Erythroblast (primary cell): ENCODE data around the gene BACH2.

Experiments
- GATA1 ChIP-seq: IDR thresholded peaks from 2 replicates; pipeline ENCODE4 v1.6.1; 2011; ENCODE audit warnings: low read depth, mild to moderate bottlenecking, control low read depth, low read length, moderate library complexity
- POLR2A ChIP-seq: IDR thresholded peaks from 2 replicates; pipeline ENCODE4 v1.6.1; 2011; ENCODE audit warnings: mild to moderate bottlenecking, low read length

DNA sequence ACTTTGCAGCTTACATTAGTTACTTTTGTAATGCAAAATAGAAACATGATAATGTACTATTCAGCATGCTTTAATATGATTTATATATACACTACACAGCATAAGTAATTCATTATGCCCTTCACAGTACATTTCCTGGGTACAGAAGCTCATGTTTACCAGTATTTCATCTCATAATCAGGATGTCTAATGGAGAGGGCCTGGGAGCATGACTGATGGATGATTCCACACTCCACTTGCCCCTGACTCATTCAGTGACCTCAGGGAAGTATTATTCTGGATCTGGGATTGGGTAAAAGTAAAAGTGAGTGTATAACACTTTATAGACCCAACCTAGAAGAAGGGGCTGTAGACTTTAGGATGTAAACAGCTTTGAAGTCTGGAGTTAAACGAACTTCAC is 31.4 kb upstream of the BACH2 start:
- TF ChIP-seq POLR2A, result no peak
- TF ChIP-seq GATA1, result no peak
